Measurements from ENCODE around the gene GAS7. TPM values are rescaled to one million over a fixed set of nuclear protein-coding genes. Genes with fewer than 3 reads are reported as not detected.

The GAS7 gene
- polyA plus RNA-seq (ENCODE audit: insufficient read length in 3 of 3), result 10 to 100 TPM; 13.7 to 16.6 (median 16.1) TPM

DNA sequence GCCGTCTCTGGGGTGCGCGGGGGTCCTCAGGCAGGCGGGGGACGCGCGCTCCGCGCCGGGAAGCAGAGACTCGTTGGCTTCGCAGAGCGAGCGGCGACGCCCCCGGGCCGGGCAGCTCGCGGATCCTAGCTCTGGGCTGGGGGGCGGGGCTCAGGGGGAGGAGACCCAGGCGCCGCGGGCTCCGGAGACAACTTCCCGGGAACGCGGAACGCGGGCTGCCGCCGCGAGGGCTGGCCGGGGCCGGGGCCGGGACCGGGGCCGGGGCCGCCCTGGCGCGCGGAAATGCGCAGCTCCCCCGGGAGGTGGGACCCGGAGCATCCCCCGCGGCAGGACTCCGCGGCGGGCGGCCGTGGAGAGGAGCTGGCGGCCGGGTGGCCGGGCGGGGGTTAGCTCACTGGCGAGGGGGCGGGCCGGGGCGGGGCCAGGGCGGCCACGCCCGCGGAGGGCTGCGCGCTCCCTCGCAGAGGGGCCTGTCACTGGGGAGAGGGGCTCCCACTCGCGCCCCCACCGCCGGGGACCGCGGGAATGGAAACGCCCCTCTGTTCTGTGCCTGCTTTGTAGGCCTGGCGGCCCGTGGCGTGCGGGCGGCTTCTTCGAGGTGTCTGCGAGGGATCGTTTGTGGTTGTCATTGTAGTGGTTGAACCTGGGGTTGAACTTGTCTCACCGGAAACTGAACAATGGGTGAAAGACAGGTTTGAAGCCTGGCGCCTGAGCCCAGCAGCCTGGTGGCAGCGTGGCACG lies at the start of gene GAS7:
GAS7 (minus strand) TSS at position 98 of the 741 bp plus-strand sequence.
- DNase-seq (ENCODE audit: low read depth in 3 of 3, low spot score in 2 of 3), result peak in 1 of 3 donors; percentile 58

DNA sequence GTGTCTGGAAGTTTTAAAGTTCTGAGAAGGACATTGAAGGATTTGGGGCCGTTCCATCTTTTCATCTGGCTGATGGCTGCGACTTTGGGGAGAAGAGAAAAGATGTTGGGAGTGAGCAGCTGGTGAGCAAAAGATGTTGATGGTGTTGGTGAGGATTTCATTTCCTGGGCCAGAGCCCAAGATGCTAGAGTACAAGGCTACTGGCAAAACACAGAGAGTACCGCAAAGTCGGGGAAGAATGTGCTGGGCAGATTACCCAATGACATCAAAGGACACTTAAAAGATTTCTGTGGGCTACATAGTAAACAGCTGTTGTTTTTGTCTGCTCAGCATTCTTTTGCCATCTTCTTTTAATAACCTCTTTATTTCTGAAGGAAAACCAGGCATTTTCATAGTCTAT lies 49.4 kb upstream of the GAS7 start:
- no peak for DNase-seq (ENCODE audit: low read depth in 3 of 3, low spot score in 2 of 3)

DNA sequence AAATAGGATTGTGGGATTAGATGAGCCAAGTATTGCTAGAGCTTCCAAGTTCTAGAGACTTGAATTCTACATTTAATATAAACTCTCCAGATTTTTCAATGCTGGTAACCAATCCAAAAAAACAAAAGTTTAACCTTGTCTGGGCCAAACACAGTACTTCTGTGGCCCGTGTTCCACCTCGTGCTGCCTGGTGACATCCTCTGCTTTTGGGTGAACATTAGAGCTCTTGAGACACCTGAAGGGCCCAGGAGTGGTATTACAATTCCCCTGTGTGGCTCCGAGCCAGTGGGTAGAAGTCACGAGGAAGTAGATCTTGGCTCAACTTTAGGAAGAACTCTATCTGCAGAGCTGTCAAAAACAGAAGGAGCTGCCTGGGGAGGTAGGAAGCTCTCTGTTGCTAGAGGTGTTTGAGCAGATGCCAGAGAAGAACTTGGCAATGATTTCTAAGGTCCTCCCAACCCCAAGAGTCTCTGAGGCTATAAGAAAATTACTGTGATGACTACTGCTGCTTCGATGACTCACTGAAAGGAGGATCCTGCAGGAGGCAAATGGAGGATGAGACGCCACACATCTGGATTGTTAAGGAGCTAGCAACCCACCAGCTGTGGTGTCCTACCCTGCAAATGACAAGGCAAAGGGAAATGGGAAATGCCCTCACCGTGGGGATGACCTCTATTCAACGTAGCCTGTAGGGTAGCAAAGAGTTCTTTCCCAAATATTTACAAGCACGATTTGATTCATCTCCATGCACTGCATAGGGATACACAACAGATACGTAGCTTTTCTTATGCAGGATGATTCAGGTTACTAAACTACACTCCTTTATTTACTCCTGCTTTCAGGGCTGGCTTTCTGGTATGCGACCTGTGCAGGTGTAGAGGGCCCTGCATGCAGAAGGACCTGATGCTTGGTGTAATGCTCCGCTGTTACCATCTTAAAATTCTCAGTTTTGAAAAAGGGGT lies 45.8 kb upstream of the GAS7 start:
- DNase-seq (ENCODE audit: low read depth in 3 of 3, low spot score in 2 of 3), result no peak

DNA sequence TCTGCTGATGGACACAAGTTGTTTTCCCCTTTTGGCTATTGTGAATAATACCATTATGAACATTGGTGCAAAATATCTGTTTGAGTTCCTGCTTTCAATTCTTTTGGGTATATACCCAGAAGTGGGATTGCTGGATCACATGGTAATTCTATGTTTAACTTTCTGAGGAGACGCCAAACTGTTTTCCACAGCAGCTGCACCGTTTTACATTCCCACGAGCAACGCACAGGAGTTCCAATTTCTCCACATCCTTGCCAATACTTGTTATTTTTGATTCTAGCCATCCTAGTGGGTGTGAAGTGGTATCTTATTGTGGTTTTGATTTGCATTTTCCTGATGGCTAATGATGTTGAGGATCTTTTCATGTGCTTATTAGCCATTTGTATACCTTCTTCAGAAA lies 43.4 kb upstream of the GAS7 start:
- DNase-seq (ENCODE audit: low read depth in 3 of 3, low spot score in 2 of 3), result no peak

DNA sequence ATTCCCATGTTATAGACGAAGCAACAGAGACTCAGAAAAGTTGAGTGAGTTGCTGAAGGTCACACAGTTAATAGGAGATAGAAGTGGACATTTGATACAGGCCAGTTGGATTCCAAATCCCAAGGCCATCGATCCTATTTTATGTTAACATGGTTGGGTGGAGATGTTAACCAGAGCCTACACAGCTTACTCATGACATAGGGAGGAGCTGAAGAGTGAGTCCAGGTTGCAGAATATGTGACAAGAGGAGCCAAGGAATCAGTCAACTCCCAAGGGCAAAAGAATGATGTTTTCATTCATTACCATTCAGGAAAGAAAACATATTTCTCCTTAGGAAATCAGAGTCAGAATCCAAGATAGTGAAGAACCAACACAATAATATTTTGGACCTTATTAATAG lies 40.3 kb upstream of the GAS7 start:
- DNase-seq (ENCODE audit: low read depth in 3 of 3, low spot score in 2 of 3), result no peak

DNA sequence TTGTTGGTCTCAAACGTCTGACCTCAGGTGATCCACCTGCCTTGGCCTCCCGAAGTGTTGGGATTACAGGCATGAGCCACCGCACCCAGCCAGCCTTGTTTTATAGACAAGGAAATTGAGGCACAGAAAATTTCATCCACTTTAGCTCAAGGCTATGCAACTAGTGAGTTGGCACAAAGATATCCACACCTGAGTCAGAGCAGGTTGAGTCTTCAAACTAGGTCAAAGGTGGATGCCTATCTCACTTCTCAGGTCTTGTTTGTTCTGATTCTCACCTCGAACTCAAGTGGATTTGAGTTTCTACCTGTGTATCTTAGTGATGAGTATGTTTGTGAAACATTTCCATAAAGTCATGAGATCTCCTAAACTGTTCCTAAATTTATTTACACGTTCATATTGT lies 35.6 kb upstream of the GAS7 start:
- no peak for DNase-seq (ENCODE audit: low read depth in 3 of 3, low spot score in 2 of 3)

DNA sequence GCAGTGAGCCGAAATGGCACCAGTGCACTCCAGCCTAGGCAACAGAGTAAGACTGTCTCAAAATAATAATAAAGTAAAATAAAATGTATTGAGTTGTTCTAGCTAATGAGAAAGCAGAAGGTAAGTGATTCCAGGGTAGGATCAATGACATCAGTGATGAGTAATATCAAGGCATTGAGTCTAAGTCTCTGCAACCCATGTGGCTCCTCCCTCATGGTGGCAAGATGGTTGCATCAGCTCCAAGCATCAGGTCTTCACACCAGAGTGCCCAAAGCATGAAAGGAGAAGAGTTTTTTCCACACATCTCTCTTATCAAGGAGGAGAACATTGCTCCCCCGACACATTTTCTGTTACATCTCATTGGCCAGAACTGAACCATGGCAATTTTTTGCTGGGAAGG lies 34.8 kb upstream of the GAS7 start:
- DNase-seq (ENCODE audit: low read depth in 3 of 3, low spot score in 2 of 3), result no peak

DNA sequence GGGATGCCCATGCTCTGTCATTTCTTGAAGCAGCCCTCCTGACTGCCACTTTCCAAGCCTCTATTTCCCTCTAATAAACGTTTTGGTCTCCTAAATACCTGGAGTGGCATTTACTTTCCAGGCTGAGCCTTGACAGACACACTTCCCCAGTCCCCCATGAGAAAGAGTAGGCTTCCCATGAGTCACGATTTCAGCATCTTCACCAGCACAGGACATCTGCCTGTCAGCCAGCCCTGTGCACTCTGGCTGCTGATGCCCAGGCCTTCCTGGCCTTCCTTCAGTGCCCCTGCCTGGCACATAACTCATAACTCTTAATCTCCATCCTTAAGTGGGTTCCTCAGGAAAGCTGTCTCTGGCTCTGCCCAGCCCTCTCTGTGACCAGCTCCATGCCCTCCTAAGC lies 30.8 kb upstream of the GAS7 start:
- no peak for DNase-seq (ENCODE audit: low read depth in 3 of 3, low spot score in 2 of 3)

DNA sequence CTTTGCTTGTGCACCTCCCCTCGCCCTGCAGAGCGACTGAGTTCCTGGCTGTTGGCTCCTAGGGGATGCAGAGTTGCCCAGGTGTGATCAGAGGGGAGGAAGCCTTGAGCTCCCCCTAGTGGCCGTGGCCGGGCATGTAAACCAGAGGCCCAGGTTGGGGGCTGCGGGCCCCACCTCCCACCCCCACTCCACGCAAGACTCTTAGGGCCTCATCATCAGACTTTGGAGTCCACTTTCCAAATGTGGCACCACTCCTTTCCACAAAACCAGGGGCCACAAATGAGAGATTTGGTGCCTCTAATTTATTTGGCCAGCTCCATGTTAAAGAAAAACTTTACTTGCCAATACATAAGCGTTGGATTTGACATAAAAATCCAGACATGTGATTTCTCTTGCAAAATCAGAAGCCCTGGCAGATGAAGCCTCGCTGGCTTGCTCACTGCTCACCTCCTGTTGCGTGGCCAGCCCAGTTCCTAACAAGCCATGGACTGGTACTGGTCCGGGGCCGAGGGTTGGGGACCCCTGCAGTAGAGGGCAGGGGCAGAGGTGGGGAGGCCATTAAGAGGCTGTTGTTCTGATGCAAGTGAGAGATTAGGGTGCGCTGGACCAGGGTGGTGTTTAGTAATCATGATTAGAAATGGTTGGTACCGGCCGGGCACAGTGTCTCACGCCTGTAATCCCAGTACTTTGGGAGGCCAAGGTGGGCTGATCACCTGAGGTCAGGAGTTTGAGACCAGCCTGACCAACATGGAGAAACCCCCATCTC lies 28.7 kb upstream of the GAS7 start:
- no peak for DNase-seq (ENCODE audit: low read depth in 3 of 3, low spot score in 2 of 3)

DNA sequence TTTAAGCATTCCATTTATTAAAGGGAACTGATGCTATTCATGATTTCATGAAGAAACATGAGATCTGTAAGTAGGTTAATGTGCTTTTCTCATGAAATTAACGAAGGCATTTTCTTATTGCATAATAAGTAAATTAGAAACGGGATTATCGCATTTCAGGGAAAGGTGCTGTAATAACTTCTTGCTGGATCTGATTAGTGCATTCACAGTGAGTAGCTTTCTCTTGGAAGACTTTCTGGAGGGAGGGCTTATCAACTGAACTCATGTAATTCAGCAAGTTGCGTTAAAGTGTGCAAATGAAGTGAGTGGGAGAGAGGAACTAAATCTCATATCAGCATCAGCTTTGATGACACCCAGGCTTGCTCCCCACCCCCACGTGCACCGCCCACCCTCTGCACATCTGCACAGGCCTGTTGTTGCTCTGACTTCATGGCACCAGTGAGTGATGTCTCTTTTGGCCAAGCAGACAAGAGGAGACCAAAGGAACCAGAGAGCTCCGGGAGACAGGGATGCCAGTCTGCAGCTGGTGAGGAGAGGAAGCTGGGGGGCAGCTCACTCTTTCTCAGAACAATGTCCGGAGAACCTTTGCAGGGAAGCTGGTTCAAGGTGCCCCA lies 26.3 kb upstream of the GAS7 start:
- no peak for DNase-seq (ENCODE audit: low read depth in 3 of 3, low spot score in 2 of 3)

DNA sequence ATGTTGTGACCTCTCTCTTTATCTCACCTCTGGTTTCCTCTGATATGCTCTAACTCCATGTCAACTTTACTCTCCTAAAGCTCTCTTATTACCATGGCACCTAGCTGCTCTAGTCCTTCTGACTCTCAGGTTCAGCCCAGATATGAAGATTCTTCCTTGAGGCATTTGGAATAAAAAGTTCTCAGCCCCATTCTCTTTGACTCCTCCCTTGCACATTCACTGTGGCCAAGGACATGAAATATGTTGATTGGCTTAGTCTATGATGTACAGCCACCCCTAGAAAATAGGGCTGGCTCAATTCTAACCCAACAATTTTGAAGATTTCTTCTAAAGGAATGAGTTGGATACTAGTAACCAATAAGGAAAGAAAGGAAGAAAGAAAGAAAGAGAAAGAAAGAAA lies 20.8 kb upstream of the GAS7 start:
- no peak for DNase-seq (ENCODE audit: low read depth in 3 of 3, low spot score in 2 of 3)

DNA sequence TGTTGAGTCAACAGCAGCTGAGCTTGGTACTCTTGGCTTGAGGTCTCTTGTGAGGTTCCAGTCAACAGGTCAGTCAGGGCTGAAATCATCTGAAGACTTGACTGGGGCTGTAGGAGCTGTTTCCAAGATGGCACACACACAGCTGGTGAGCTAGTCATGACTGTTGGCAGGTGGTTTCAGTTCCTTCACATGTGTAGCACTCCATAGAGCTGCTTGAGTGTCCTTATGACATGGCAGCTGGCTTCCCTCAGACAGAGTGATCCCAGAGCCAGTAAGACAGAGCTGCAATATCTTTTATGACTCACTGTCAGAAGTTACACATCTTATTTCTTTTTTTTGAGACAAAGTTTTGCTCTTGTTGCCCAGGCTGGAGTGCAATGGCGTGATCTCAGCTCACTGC lies 19.5 kb upstream of the GAS7 start:
- no peak for DNase-seq (ENCODE audit: low read depth in 3 of 3, low spot score in 2 of 3)

DNA sequence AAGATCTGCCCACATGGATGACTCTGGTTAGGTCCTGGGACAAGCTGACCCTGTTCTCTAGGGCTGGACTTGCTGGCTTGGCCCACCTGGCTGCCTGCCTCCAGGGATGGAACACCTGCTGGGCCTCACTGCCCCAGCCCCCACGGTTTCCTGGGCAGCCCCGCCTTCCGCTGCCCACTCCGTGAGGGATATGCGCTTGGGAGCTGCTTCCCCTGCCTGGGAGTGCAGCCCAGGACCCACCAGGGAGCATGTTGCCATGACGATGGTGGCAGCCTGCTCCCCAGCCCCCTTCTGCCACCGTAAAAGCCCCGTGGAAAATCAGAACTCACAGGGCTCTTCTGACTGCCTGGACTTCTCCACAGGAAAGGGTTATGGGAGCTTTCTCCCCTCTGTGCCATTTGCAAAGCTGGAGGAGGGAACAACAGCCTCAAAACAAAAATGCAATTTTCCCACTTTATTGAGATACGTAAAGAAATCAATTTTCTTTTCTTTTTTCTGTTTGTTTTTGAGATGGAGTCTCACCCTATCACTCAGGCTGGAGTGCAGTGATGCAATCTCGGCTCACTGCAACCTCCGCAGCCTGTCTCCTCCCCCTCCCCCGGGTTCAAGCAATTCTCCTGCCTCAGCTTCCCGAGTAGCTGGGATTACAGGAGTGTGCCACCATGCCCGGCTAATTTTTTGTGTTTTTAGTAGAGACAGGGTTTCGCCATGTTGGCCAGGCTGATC lies 18.0 kb upstream of the GAS7 start:
- DNase-seq (ENCODE audit: low read depth in 3 of 3, low spot score in 2 of 3), result no peak

DNA sequence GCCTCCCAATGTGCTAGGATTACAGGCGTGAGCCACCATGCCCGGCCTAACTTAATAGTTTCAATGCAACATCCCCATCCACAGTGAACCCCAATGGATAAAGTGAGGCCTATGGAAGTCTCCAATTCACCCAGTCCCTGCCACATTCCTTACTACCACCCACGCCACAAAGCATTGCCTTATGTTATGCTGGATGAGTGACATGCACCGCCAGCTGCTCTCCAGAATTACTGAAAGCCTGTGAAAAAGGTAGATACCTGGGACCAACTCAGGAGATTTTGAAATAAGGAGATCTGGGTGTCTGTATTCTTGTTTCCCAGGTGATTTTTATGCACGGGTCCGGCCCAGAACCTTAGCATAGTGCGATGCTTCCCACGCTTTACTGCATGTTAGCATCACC lies 16.9 kb upstream of the GAS7 start:
- no peak for DNase-seq (ENCODE audit: low read depth in 3 of 3, low spot score in 2 of 3)

DNA sequence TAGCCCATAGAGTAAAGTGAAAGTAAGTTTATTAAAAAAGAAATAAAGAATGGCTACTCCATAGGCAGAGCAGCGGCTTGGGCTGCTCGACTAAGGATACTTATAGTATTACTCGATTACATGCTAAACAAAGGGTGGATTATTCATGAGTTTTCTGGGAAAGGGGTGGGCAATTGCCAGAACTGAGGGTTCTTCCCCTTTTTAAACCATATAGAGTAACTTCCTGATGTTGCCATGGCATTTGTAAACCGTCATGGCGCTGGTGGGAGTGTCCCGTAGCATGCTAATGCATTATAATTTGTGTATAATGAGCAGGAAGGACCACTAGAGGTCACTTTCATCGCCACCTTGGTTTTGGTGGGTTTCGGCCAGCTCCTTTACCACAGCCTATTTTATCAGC lies 13.3 kb upstream of the GAS7 start:
- no peak for DNase-seq (ENCODE audit: low read depth in 3 of 3, low spot score in 2 of 3)

DNA sequence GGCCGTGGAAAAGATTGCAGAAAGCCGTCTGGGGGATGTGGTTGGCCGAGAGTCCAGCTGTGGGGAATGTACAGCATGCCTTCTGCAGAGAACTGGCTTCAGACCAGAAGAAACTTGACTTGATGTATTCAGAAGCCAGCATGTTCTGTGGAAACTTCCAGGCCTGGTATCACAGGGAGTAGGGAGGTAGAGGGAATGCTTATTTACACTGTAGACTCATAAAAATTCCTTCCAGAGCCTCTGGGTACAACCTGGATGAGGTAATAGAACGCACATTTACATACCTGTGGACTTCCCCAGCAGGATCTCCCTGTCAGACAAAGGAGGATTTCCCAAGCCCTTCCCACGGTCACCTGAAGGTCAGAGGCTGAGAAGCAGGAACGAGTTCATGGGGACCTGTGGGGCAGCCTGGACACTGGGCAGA lies 11.8 kb upstream of the GAS7 start:
- DNase-seq (ENCODE audit: low read depth in 3 of 3, low spot score in 2 of 3), result peak in 1 of 3 donors; percentile 15

DNA sequence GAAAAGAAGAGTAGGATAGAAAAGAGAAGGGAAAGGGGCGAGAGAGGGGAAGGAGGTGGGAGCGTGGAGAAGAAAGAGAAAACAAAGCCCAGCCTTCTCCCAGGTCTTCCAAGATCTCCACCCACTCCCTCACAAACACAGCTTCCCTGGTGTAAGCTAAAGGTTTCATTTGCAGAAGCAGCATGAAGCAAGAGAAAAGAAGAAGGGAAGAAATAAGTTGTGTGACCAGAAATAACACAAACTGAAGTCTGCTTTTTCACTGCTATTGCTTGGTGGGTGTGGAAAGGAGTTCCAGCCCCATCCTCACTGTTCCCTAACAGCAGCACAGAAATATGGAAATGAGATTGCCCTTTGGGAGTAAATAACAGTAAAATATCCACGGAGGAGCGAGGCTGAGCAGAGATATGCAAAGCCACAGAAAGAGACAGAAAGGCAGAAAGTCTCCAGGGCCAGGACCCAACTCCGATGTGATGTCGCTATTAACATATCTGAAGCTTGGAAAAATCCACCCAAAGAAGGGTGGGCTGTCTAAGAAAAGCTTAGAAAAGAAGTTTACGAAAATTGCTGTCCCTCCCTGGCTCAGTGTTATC lies 10.3 kb upstream of the GAS7 start:
- DNase-seq (ENCODE audit: low read depth in 3 of 3, low spot score in 2 of 3), result no peak

DNA sequence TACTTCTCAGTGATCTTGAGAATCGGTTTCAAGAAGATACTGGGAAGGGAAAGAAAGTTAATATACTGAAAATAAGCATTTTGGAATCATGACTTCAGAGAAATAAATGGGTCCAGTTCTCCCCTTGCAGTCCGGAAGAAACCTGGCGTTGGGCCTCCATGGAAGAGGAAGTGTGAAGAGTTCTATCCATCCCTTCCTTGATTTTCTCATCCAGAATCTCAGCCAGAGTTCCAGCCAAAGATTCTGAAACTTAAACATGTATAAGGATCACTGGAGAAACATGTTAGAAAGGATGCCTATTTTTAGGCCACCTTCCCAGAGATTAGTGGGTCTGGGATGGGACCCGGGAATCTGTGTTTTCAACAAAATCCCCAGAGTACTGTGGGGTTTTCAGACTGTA lies 8.7 kb upstream of the GAS7 start:
- DNase-seq (ENCODE audit: low read depth in 3 of 3, low spot score in 2 of 3), result no peak

DNA sequence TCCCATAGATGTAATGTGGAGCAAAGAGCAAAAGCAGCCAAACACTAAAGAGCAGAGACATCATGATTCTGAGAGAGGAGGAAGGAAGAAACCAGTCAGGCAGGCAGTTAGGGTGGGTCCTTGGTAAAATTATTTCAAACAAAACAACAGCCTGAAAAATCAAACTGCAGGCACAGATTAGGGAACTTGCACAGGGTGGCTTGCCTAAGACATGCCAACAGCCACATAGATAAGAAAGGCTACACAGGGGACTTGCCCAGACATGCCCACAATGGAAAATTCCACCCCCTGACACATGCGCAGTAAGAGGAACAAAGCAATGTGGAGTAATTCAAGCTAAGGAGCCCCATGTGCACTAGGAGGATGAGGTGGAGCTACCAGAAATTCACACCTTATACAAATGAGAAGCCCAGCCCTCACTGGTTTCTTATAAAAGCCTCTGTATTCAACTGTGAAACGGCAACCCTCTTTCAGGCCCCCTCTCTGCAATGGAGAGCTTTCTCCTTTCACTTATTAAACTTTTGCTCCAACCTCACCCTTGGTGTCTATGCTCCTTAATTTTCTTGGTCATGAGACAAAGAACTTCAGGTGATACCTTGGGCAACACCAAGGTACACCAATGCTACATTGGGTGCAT lies 7.3 kb upstream of the GAS7 start:
- DNase-seq (ENCODE audit: low read depth in 3 of 3, low spot score in 2 of 3), result no peak

Data from right renal cortex interstitium (tissue), 3 donors.